Measurements from ENCODE around the gene ETV5. TPM values are rescaled to one million over a fixed set of nuclear protein-coding genes. Genes with fewer than 3 reads are reported as not detected.

Gene ETV5
- total and polyA plus RNA-seq, 10 of the 15 experiments (the other 5 are each of a cell fraction or from before 2014, with no cell fraction given): 5.0 to 18.4 (median 7.4) TPM

DNA sequence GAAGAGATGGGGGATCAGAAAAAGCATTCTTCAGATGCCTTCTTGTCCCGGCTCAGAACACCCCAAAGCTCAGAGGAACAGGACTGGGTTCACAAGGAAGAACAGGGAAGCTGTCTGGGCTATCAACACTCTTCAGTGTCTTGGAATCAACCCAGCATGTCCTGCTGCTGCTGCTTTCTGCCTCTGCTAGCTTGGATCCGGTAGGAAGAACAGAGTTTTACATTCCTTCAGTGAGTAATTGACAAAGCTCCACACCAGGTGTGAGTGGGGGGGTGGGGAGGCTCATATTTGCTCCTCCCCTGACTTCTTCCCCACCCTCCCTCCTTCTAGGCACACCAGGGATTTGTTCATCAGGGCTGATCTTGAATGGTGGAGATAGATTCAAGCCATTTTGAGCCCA is 13.1 kb upstream of the ETV5 start:
- POLR2A ChIA-PET: no interaction called here
- Histone ChIP-seq H3K4me1 (ENCODE audit: control insufficient read depth, insufficient read depth, low read length) (no peaks in the 10 kb centered on the region), H3K9ac (ENCODE audit: control insufficient read depth, insufficient read depth, low read length) (no peak overlapping the region), H3K79me2 (ENCODE audit: control insufficient read depth, insufficient read depth, low read length) (no peaks in the 10 kb centered on the region), H3K9me3 (replicated peaks; ENCODE audit: control insufficient read depth, insufficient read depth, low read length) (no peaks in the 10 kb centered on the region), H3K27ac (ENCODE audit: control insufficient read depth, insufficient read depth) (no peak overlapping the region), H3K4me2 (ENCODE audit: control insufficient read depth, insufficient read depth) (no peak overlapping the region), H2AFZ (ENCODE audit: control insufficient read depth, low read depth, low read length) (no peak overlapping the region), H3K27me3 (replicated peaks in 1 of 2; ENCODE audit: control insufficient read depth in 2 of 2, insufficient read depth in 2 of 2, low read length in 1 of 2) (peaks cover 0 to 2% of the 10 kb centered on the region in 2 experiments; a peak in 1 of 4 replicates), H4K20me1 (ENCODE audit: control insufficient read depth, insufficient read depth) (no peaks in the 10 kb centered on the region), H3K36me3 (ENCODE audit: control insufficient read depth in 2 of 2, insufficient read depth in 2 of 2, low read length in 1 of 2) (no peaks in the 10 kb centered on the region), H3K4me3 (no peak overlapping the region)
- FAIRE-seq (no peak), ATAC-seq (no peak), DNase-seq (ENCODE audit: low read depth, low spot score) (no peak)
- 25% methylated on average over 2 of the region's 2 CpGs for WGBS (ENCODE audit: insufficient coverage, insufficient replicate concordance, low lambda C conversion rate, missing lambda C conversion rate)
- SMC1A ChIA-PET (ENCODE audit: uncharacterized antibody, unreplicated experiment): interaction anchor here (1.0 to 1.6 kb wide), 3 partner anchors 9 to 63 kb away, joined by 3 to 5 read pairs (median 3); no protein-coding TSS in a partner anchor
- intact Hi-C loops (cut with micrococcal nuclease; ENCODE audit: unreplicated experiment) (no loop called here), in situ Hi-C loops (cut with MboI) (no loop called here)
- CTCF ChIA-PET: interaction anchor here (0.7 to 1.8 kb wide), 3 partner anchors 91 to 179 kb away, joined by 3 to 6 read pairs (median 4); no protein-coding TSS in a partner anchor
- RAD21 ChIA-PET (ENCODE audit: unreplicated experiment): no interaction called here
- TF ChIP-seq EP300 (IDR thresholded peaks at IDR 0.05; ENCODE audit: borderline replicate concordance in 1 of 2, control insufficient read depth in 1 of 2, low read depth in 2 of 2, low read length in 2 of 2) (no peak), FOXM1 (IDR thresholded peaks at IDR 0.05; ENCODE audit: low read depth, low read length) (no peak), WRNIP1 (IDR thresholded peaks at IDR 0.05; ENCODE audit: borderline replicate concordance, low read depth, low read length) (no peak), JUND (IDR thresholded peaks at IDR 0.05; ENCODE audit: low read depth, low read length) (no peak), ZNF274 (IDR thresholded peaks at IDR 0.05; ENCODE audit: insufficient read depth, insufficient read length) (no peak), CHD4 (IDR thresholded peaks at IDR 0.05) (no peak), NRF1 (conservative IDR thresholded peaks at IDR 0.05; ENCODE audit: low read depth, low read length) (no peak), MLLT1 (IDR thresholded peaks at IDR 0.05) (no peak), IRF4 (IDR thresholded peaks at IDR 0.05; ENCODE audit: low read depth, low read length) (no peak), SMAD1 (IDR thresholded peaks at IDR 0.05; ENCODE audit: low read depth, partially characterized antibody) (no peak), POU2F2 (IDR thresholded peaks at IDR 0.05; ENCODE audit: borderline replicate concordance, low read depth, low read length) (no peak), NFYA (IDR thresholded peaks at IDR 0.05; ENCODE audit: borderline replicate concordance, low read depth, low read length) (no peak), REST (IDR thresholded peaks at IDR 0.05; ENCODE audit: low read depth, low read length) (no peak), SP1 (IDR thresholded peaks at IDR 0.05; ENCODE audit: low read depth, low read length) (no peak)
- TF ChIP-seq, protein P1, sequence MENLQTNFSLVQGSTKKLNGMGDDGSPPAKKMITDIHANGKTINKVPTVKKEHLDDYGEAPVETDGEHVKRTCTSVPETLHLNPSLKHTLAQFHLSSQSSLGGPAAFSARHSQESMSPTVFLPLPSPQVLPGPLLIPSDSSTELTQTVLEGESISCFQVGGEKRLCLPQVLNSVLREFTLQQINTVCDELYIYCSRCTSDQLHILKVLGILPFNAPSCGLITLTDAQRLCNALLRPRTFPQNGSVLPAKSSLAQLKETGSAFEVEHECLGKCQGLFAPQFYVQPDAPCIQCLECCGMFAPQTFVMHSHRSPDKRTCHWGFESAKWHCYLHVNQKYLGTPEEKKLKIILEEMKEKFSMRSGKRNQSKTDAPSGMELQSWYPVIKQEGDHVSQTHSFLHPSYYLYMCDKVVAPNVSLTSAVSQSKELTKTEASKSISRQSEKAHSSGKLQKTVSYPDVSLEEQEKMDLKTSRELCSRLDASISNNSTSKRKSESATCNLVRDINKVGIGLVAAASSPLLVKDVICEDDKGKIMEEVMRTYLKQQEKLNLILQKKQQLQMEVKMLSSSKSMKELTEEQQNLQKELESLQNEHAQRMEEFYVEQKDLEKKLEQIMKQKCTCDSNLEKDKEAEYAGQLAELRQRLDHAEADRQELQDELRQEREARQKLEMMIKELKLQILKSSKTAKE (IDR thresholded peaks at IDR 0.05; ENCODE audit: low read depth, poor library complexity, severe bottlenecking): no peak
- TF ChIP-seq, protein P2, sequence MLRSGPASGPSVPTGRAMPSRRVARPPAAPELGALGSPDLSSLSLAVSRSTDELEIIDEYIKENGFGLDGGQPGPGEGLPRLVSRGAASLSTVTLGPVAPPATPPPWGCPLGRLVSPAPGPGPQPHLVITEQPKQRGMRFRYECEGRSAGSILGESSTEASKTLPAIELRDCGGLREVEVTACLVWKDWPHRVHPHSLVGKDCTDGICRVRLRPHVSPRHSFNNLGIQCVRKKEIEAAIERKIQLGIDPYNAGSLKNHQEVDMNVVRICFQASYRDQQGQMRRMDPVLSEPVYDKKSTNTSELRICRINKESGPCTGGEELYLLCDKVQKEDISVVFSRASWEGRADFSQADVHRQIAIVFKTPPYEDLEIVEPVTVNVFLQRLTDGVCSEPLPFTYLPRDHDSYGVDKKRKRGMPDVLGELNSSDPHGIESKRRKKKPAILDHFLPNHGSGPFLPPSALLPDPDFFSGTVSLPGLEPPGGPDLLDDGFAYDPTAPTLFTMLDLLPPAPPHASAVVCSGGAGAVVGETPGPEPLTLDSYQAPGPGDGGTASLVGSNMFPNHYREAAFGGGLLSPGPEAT (IDR thresholded peaks at IDR 0.05; ENCODE audit: low read depth): no peak
- BruUV-seq (replicated peaks): no TSS peak

Data from GM12878 (cell line).